ENCODE results near the gene FSIP1. TPM values are rescaled to one million over a fixed set of nuclear protein-coding genes. Genes with fewer than 3 reads are reported as not detected.

Gene FSIP1
- total RNA-seq, 1 donor, result 3.6 TPM

DNA sequence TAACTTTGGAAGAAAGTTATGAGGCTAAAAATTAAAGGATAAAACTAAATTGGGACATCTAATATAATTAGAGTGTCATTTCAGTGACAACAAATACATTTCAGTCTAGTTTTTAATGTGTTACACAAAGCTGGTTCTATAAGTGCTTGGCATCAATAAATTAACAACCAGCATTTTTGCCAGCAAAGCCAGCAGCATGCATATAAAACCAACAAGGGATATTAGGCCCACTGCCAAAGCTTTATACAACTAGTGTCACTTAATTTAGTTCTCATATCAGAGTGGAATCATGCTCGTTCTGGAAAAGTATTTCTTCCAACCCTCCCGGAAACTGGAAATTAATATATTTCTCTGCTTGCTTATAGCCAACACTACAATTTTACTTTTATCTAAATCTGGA, 113.0 kb downstream of the FSIP1 start:
- TF ChIP-seq, protein P1, sequence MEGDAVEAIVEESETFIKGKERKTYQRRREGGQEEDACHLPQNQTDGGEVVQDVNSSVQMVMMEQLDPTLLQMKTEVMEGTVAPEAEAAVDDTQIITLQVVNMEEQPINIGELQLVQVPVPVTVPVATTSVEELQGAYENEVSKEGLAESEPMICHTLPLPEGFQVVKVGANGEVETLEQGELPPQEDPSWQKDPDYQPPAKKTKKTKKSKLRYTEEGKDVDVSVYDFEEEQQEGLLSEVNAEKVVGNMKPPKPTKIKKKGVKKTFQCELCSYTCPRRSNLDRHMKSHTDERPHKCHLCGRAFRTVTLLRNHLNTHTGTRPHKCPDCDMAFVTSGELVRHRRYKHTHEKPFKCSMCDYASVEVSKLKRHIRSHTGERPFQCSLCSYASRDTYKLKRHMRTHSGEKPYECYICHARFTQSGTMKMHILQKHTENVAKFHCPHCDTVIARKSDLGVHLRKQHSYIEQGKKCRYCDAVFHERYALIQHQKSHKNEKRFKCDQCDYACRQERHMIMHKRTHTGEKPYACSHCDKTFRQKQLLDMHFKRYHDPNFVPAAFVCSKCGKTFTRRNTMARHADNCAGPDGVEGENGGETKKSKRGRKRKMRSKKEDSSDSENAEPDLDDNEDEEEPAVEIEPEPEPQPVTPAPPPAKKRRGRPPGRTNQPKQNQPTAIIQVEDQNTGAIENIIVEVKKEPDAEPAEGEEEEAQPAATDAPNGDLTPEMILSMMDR (IDR thresholded peaks at IDR 0.05; ENCODE audit: extremely low read depth, low read depth, low read length), result no peak
- H3K79me2 ChIP-seq (ENCODE audit: insufficient read depth, low read length), result no peaks in the 10 kb centered on the region
- no peak overlapping the region for H3K4me2 ChIP-seq (ENCODE audit: insufficient read depth, low read length)
- H3K27me3 ChIP-seq (ENCODE audit: insufficient read depth, low read length), result no peaks in the 10 kb centered on the region
- H3K9me3 ChIP-seq (ENCODE audit: low read depth, low read length), result no peaks in the 10 kb centered on the region
- no peak overlapping the region for H3K4me3 ChIP-seq (ENCODE audit: insufficient read depth, low read length)
- H4K20me1 ChIP-seq (ENCODE audit: insufficient read depth, low read length), result no peaks in the 10 kb centered on the region
- no peak for DNase-seq (ENCODE audit: insufficient read length, low spot score, missing footprints)
- no peak overlapping the region for H3K27ac ChIP-seq (ENCODE audit: low read depth, low read length)
- H3K36me3 ChIP-seq (ENCODE audit: insufficient read depth, low read length), result no peaks in the 10 kb centered on the region
- peaks cover 10% of the 10 kb centered on the region for H3K4me1 ChIP-seq (ENCODE audit: insufficient read depth, low read length)
- no peak overlapping the region for H2AFZ ChIP-seq (ENCODE audit: low read length)

DNA sequence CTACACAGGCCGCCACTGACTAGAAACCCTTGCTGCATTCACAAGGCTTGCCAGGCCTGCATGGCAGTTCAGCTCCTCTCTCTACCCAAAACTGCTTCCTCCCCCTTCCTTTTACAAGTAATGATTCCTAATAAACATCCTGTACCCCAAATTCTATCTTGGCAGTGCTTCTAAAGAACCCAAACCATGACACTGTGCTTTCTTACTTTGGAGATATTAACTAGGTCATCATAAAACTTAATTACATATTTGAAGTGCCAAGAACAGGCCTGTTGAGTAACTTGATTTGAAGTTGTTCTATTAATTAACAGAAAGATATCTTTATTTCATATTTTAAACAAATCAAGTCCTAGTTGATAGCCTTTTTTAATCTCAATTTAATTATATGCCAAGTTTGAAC, 113.4 kb downstream of the FSIP1 start:
- TF ChIP-seq, protein P1 (IDR thresholded peaks at IDR 0.05; ENCODE audit: extremely low read depth, low read depth, low read length), result no peak
- H3K27me3 ChIP-seq (ENCODE audit: insufficient read depth, low read length), result no peaks in the 10 kb centered on the region
- no peak overlapping the region for H2AFZ ChIP-seq (ENCODE audit: low read length)
- H4K20me1 ChIP-seq (ENCODE audit: insufficient read depth, low read length), result no peaks in the 10 kb centered on the region
- no peak overlapping the region for H3K27ac ChIP-seq (ENCODE audit: low read depth, low read length)
- H3K9me3 ChIP-seq (ENCODE audit: low read depth, low read length), result no peaks in the 10 kb centered on the region
- H3K4me1 ChIP-seq (ENCODE audit: insufficient read depth, low read length), result peaks cover 10% of the 10 kb centered on the region
- DNase-seq (ENCODE audit: insufficient read length, low spot score, missing footprints), result no peak
- no peak overlapping the region for H3K4me2 ChIP-seq (ENCODE audit: insufficient read depth, low read length)
- no peaks in the 10 kb centered on the region for H3K79me2 ChIP-seq (ENCODE audit: insufficient read depth, low read length)
- no peak overlapping the region for H3K4me3 ChIP-seq (ENCODE audit: insufficient read depth, low read length)
- H3K36me3 ChIP-seq (ENCODE audit: insufficient read depth, low read length), result no peaks in the 10 kb centered on the region

DNA sequence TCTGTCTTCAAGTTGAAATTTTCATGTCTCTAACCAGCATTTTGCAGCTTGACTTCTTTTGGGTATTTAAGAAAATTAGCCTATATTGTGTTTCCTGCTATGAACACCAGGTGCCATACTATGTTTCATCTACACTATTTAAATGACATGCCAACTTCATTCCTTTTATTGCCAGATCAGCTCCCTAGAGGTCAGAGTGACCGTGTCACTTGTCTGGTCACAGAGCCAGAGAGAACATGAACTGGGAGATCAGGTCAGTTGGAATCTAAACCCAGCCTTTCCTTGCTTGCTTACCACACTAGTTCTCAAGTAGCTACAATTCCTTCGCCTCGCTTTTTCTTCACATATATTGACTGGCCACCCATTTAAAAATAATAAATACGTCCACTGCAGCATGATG, 114.2 kb downstream of the FSIP1 start:
- H2AFZ ChIP-seq (ENCODE audit: low read length), result no peak overlapping the region
- H3K4me3 ChIP-seq (ENCODE audit: insufficient read depth, low read length), result no peak overlapping the region
- H3K79me2 ChIP-seq (ENCODE audit: insufficient read depth, low read length), result no peaks in the 10 kb centered on the region
- H3K27me3 ChIP-seq (ENCODE audit: insufficient read depth, low read length), result no peaks in the 10 kb centered on the region
- peaks cover 10% of the 10 kb centered on the region for H3K4me1 ChIP-seq (ENCODE audit: insufficient read depth, low read length)
- no peak overlapping the region for H3K27ac ChIP-seq (ENCODE audit: low read depth, low read length)
- H3K9me3 ChIP-seq (ENCODE audit: low read depth, low read length), result no peaks in the 10 kb centered on the region
- no peaks in the 10 kb centered on the region for H4K20me1 ChIP-seq (ENCODE audit: insufficient read depth, low read length)
- TF ChIP-seq, protein P1 (IDR thresholded peaks at IDR 0.05; ENCODE audit: extremely low read depth, low read depth, low read length), result no peak
- no peak for DNase-seq (ENCODE audit: insufficient read length, low spot score, missing footprints)
- H3K36me3 ChIP-seq (ENCODE audit: insufficient read depth, low read length), result no peaks in the 10 kb centered on the region
- H3K4me2 ChIP-seq (ENCODE audit: insufficient read depth, low read length), result no peak overlapping the region

DNA sequence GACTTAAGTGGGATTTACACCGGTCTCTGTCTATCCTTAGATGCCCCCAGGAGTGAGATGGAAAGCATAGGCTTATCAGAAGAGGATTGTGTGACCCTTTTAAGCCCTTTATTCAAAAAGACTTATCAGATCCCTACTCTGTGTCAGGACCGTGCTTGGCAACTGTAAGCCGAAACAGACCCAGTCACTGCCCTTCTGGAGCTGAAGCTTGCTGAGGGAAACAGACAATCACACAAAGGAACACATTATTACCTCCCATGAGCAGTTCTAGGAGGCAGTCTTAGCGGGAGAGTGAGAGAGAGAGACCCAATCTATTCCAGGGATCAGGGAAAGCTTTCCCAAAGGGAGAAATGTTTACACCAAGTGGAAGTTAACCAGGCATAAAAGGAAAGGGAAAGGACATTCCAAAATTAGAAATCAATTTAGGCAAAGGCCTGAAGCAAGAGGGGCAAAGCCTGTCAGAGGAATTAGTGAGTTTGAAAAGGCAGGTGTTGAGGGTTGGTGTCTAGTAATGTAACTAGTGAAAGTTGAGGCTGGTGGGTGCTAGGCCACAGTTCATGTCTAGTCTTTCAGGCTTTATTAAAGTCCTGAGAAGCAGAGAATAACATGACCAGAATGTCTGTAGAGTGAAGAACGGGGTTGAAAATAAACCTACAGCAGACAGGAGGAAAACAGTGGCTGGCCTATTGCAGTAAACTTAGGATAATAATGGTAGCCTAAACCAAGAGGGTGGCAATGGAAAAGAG, 115.1 kb downstream of the FSIP1 start:
- Histone ChIP-seq H2AFZ (ENCODE audit: low read length) (no peak overlapping the region), H3K9me3 (ENCODE audit: low read depth, low read length) (no peaks in the 10 kb centered on the region), H3K4me3 (ENCODE audit: insufficient read depth, low read length) (no peak overlapping the region), H4K20me1 (ENCODE audit: insufficient read depth, low read length) (no peaks in the 10 kb centered on the region), H3K79me2 (ENCODE audit: insufficient read depth, low read length) (no peaks in the 10 kb centered on the region), H3K36me3 (ENCODE audit: insufficient read depth, low read length) (no peaks in the 10 kb centered on the region), H3K27me3 (ENCODE audit: insufficient read depth, low read length) (no peaks in the 10 kb centered on the region), H3K27ac (ENCODE audit: low read depth, low read length) (no peak overlapping the region), H3K4me1 (ENCODE audit: insufficient read depth, low read length) (peaks cover 10% of the 10 kb centered on the region), H3K4me2 (ENCODE audit: insufficient read depth, low read length) (no peak overlapping the region)
- DNase-seq (ENCODE audit: insufficient read length, low spot score, missing footprints), result no peak
- TF ChIP-seq, protein P1 (IDR thresholded peaks at IDR 0.05; ENCODE audit: extremely low read depth, low read depth, low read length), result no peak

Measured in osteoblast (primary cell).